RWPE2 (cell line): ENCODE results near the gene THSD4.

Experiments used
- ATAC-seq: fragments of 200-7000 bp; cut with Tn5 transposase; 3 replicates; pipeline ENCODE4 v1.9.1; 2021; ENCODE audit warnings: low read depth
- DNase-seq: peaks from one replicate; pipeline ENCODE4 v3.0.0-alpha.2; 2020; ENCODE audit warnings: low spot score
- H3K27ac ChIP-seq: fragments of 450-650 bp; 2 replicates; pipeline ENCODE4 v1.5.1; 2017; ENCODE audit warnings: mild to moderate bottlenecking; ENCODE audit not compliant: poor library complexity, severe bottlenecking
- H3K27me3 ChIP-seq: fragments of 250-450 bp; sonication (Bioruptor Pico); 2 replicates; pipeline ENCODE4 v1.5.1; 2021; ENCODE audit warnings: mild to moderate bottlenecking, moderate library complexity; ENCODE audit not compliant: insufficient read depth, poor library complexity, severe bottlenecking
- H3K36me3 ChIP-seq: fragments of 250-450 bp; sonication (Bioruptor Pico); 2 replicates; pipeline ENCODE4 v1.5.1; 2020; ENCODE audit warnings: low read depth, mild to moderate bottlenecking, moderate library complexity
- H3K4me1 ChIP-seq: fragments of 250-450 bp; sonication (Bioruptor Pico); 2 replicates; pipeline ENCODE4 v1.5.1; 2021; ENCODE audit warnings: mild to moderate bottlenecking, moderate library complexity; ENCODE audit not compliant: insufficient read depth, poor library complexity, severe bottlenecking
- H3K4me3 ChIP-seq: fragments of 250-450 bp; sonication (Bioruptor Pico); 2 replicates; pipeline ENCODE4 v1.5.1; 2021; ENCODE audit warnings: mild to moderate bottlenecking, moderate library complexity; ENCODE audit not compliant: severe bottlenecking
- H3K9me3 ChIP-seq: fragments of 250-450 bp; sonication (Bioruptor Pico); 2 replicates; pipeline ENCODE4 v1.5.1; 2021; ENCODE audit warnings: mild to moderate bottlenecking, moderate library complexity; ENCODE audit not compliant: severe bottlenecking
- TF ChIP-seq, protein P1 (sequence below): fragments of 450-650 bp; IDR thresholded peaks from one replicate; pipeline ENCODE4 v1.5.1; 2017; ENCODE audit warnings: mild to moderate bottlenecking, moderate library complexity; ENCODE audit not compliant: poor library complexity, severe bottlenecking

Gene THSD4

DNA sequence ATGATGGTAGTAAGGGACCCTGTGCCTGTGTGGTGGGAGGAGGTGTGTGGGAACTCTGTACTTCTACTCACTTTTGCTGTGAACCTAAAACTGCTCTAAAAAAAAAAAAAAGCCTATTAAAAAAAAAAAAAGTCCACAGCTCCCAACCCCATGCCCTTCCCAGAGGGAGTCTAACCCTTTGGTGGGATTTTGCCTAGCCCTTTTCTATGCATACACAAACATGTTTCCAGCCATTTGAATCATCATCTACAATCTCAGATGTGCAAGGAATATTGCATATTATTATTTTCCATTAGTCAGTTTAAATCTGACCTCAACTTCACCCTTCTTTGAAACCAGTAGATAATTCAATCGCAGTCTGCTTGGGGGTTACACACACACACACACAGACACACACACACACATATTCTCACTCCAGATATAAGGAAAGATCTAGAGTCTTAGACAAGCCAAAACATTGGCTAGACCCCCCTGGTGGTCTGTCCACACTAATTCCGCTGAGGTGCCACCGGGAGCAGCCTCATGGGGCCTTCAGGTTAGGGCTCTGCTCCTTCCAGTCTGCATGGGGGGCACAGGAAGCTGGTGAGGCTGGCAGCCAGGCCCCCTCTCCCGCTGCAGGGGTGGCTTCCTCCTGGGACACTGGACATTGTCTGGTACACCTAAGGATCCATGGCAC, 619.6 kb downstream of the THSD4 start:
- Histone ChIP-seq H3K4me1 (no peaks in the 10 kb centered on the region), H3K9me3 (no peaks in the 10 kb centered on the region), H3K4me3 (no peak overlapping the region), H3K27ac (no peak overlapping the region), H3K27me3 (no peaks in the 10 kb centered on the region), H3K36me3 (peaks cover 31% of the 10 kb centered on the region)
- DNase-seq (no peak), ATAC-seq (no peak)
- TF ChIP-seq, protein P1, sequence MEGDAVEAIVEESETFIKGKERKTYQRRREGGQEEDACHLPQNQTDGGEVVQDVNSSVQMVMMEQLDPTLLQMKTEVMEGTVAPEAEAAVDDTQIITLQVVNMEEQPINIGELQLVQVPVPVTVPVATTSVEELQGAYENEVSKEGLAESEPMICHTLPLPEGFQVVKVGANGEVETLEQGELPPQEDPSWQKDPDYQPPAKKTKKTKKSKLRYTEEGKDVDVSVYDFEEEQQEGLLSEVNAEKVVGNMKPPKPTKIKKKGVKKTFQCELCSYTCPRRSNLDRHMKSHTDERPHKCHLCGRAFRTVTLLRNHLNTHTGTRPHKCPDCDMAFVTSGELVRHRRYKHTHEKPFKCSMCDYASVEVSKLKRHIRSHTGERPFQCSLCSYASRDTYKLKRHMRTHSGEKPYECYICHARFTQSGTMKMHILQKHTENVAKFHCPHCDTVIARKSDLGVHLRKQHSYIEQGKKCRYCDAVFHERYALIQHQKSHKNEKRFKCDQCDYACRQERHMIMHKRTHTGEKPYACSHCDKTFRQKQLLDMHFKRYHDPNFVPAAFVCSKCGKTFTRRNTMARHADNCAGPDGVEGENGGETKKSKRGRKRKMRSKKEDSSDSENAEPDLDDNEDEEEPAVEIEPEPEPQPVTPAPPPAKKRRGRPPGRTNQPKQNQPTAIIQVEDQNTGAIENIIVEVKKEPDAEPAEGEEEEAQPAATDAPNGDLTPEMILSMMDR, result no peak

DNA sequence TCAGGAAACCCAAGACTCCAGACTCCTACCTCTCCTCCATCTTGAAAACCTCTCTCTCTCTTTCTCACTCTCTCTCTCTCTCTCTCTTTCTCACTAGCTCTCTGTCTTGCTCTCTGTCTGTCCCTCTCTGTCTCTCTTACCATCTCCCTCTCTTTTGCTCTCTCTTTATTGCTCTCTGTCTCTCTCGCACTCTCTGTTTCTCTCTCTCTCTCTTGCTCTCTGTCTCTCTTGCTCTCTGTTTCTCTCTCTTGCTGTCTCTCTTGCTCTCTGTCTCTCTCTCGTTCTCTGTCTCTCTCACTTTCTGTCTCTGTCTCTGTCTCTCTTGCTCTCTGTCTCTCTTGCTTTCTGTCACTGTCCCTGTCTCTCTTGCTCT, 620.1 kb downstream of the THSD4 start:
- no peaks in the 10 kb centered on the region for H3K4me1 ChIP-seq
- no peak overlapping the region for H3K27ac ChIP-seq
- TF ChIP-seq, protein P1, result no peak
- H3K36me3 ChIP-seq, result peaks cover 31% of the 10 kb centered on the region
- DNase-seq (no peak), ATAC-seq (no peak)
- H3K4me3 ChIP-seq, result no peak overlapping the region
- H3K9me3 ChIP-seq, result no peaks in the 10 kb centered on the region
- H3K27me3 ChIP-seq, result no peaks in the 10 kb centered on the region

DNA sequence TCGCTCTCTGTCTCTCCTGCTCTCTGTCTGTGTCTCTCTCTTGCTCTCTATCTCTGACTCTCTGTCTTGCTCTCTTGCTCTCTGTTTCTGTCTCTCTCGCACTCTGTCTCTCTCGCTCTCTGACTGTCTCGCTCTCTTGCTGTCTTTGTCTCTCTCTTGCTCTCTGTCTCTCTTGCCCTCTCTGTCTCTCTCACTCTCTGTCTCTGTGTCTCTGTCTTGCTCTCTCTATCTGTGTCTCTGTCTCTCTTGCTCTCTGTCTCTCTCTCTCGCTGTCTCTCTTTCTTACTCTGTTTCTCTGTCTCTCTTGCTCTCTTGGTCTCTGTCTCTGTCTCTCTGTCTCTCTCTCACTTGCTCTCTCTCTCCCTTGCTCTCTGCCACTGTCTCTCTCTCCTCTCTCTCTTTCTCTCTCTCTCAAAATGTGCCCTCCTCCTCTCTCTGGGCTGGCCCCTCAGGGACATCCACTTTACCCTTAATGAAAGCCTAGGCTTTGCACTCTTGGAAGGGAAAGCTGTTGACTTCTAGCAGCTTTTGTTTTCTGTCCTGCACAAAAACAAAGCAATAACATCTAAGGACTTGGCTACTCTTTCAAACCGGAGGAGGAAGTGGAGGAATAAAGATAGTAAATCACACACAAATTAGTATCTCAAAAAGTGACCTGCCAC, 621.1 kb downstream of the THSD4 start:
- H3K27me3 ChIP-seq, result no peaks in the 10 kb centered on the region
- DNase-seq, result no peak
- no peak for ATAC-seq
- TF ChIP-seq, protein P1, result no peak
- no peak overlapping the region for H3K4me3 ChIP-seq
- peaks cover 20% of the 10 kb centered on the region for H3K36me3 ChIP-seq
- H3K9me3 ChIP-seq, result no peaks in the 10 kb centered on the region
- H3K4me1 ChIP-seq, result no peaks in the 10 kb centered on the region
- H3K27ac ChIP-seq, result no peak overlapping the region

DNA sequence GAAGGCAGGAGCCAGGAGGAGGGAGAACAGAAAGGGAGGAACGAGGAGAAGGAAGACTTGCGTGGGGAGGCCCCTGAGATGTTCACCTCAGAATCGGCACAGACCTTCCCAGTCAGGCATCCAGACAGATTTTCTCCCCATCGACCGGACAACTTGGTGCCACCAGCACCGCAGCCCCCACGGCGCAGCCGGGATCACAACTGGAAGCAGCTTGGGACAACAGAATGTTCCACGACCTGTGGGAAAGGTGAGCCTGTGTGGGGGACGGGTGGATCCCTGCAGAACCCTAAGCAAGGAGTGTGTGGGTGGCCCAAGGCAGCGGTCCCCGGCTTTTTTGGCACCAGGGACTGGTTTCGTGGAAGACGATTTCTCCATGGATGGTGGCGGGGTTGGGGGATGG, 622.5 kb downstream of the THSD4 start:
- no peak overlapping the region for H3K4me3 ChIP-seq
- no peaks in the 10 kb centered on the region for H3K9me3 ChIP-seq
- ATAC-seq (no peak), DNase-seq (no peak)
- TF ChIP-seq, protein P1, result no peak
- no peaks in the 10 kb centered on the region for H3K4me1 ChIP-seq
- H3K27ac ChIP-seq, result no peak overlapping the region
- peaks cover 7% of the 10 kb centered on the region for H3K36me3 ChIP-seq
- H3K27me3 ChIP-seq, result no peaks in the 10 kb centered on the region

DNA sequence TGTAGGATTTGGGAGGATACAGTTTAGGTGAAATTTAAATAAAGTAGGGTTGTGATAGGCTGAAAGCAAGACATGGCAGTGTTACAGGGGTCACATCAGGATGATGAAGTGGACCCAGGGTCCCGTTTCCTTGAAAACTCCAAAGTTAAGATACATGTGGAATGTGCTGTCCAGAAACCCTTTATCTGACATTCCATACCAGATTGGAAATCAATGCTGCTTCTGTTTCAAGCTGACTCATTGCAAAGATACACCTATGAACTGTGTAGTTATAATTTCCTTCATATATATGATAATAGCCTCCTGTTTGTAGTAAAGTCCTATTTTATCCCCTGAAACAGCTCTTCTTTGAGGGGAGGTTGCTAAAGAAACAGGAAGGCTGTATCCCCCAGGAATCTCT, 624.1 kb downstream of the THSD4 start:
- ATAC-seq (no peak), DNase-seq (no peak)
- H3K9me3 ChIP-seq, result no peaks in the 10 kb centered on the region
- H3K27me3 ChIP-seq, result no peaks in the 10 kb centered on the region
- no peak overlapping the region for H3K27ac ChIP-seq
- H3K36me3 ChIP-seq, result peaks cover 2% of the 10 kb centered on the region
- peaks cover 6% of the 10 kb centered on the region for H3K4me1 ChIP-seq
- H3K4me3 ChIP-seq, result no peak overlapping the region
- TF ChIP-seq, protein P1, result no peak
